Measurements from ENCODE around the gene C1orf94. TPM values are rescaled to one million over a fixed set of nuclear protein-coding genes. Genes with fewer than 3 reads are reported as not detected.

C1orf94 gene
- total RNA-seq, 1 donor from 2014 or later: not detected

DNA sequence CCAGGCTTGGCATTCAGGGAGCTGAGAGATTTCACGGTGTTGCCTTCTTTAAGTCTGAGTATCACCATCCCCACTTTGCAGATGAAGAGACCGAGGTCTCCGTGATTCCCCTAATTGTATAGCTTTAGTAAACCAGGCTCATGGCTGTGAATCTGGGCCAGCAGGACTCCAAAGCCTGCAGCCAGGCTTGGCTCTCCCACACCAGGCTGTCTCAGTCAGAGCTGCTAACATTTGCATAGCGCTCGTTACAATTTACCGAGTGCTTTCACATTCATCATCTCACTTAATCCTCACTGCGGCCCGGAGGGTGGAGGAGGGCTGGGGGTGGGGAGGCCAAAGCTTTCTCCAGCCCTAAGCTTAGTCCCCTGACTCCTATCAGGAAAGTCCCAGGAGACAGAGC is 11.7 kb downstream of the C1orf94 start:
- H3K27me3 Mint-ChIP-seq (ENCODE audit: unreplicated experiment): peaks cover 10% of the 10 kb centered on the region
- H3K4me1 Mint-ChIP-seq (ENCODE audit: low read depth, unreplicated experiment): no peaks in the 10 kb centered on the region
- no peak overlapping the region for H3K27ac Mint-ChIP-seq (ENCODE audit: unreplicated experiment)
- H3K9me3 Mint-ChIP-seq (ENCODE audit: unreplicated experiment): peaks cover 1% of the 10 kb centered on the region
- H3K4me3 Mint-ChIP-seq (ENCODE audit: unreplicated experiment): no peak overlapping the region
- TF ChIP-seq, protein P1, sequence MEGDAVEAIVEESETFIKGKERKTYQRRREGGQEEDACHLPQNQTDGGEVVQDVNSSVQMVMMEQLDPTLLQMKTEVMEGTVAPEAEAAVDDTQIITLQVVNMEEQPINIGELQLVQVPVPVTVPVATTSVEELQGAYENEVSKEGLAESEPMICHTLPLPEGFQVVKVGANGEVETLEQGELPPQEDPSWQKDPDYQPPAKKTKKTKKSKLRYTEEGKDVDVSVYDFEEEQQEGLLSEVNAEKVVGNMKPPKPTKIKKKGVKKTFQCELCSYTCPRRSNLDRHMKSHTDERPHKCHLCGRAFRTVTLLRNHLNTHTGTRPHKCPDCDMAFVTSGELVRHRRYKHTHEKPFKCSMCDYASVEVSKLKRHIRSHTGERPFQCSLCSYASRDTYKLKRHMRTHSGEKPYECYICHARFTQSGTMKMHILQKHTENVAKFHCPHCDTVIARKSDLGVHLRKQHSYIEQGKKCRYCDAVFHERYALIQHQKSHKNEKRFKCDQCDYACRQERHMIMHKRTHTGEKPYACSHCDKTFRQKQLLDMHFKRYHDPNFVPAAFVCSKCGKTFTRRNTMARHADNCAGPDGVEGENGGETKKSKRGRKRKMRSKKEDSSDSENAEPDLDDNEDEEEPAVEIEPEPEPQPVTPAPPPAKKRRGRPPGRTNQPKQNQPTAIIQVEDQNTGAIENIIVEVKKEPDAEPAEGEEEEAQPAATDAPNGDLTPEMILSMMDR (IDR thresholded peaks at IDR 0.05; ENCODE audit: partially characterized antibody, unreplicated experiment): no peak
- DNase-seq: no peak
- H3K36me3 Mint-ChIP-seq (ENCODE audit: unreplicated experiment): peaks cover 8% of the 10 kb centered on the region

DNA sequence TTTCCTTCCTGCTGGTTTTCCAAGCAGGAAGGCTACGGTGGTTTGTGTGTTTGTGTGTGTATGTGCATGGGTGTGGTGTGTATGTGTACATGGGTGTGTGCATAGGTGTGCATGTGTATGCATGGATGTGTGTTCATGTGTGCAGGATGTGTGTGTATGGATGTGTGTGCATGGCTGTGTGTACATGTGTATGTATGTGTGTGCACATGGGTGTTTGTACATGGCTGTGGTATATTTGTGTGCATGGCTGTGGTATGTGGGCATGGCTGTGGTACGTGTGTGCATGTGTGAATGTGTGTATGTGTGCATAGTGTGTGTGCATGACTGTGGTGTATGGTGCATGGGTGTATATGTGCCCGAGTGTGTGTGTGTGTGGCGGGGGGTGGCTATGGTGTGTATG is 12.3 kb downstream of the C1orf94 start:
- Mint-ChIP-seq H3K4me3 (ENCODE audit: unreplicated experiment) (no peak overlapping the region), H3K27ac (ENCODE audit: unreplicated experiment) (no peak overlapping the region), H3K27me3 (ENCODE audit: unreplicated experiment) (peaks cover 10% of the 10 kb centered on the region), H3K9me3 (ENCODE audit: unreplicated experiment) (peaks cover 1% of the 10 kb centered on the region), H3K36me3 (ENCODE audit: unreplicated experiment) (peaks cover 8% of the 10 kb centered on the region), H3K4me1 (ENCODE audit: low read depth, unreplicated experiment) (no peaks in the 10 kb centered on the region)
- DNase-seq: no peak
- TF ChIP-seq, protein P1 (IDR thresholded peaks at IDR 0.05; ENCODE audit: partially characterized antibody, unreplicated experiment): no peak

DNA sequence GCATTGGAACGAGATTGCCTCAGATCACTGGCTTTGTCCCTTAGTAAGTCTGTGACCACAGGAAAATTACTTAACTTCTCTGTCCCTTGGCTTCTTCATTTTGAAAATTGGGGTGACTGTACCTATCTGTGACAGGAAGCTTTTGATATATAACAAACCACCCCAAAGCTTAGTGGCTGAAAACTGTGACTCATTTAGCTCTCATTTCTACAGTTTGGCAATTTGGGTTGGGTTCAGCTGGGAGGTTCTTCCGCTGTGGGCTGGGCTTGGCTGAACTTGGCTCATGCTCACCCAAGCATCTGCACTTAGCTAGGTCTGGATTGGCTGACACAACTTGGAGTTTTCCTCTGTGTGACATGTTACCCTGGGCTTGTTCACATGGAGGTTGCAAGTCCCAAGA is 14.0 kb downstream of the C1orf94 start:
- no peak for DNase-seq
- no peak overlapping the region for H3K27ac Mint-ChIP-seq (ENCODE audit: unreplicated experiment)

DNA sequence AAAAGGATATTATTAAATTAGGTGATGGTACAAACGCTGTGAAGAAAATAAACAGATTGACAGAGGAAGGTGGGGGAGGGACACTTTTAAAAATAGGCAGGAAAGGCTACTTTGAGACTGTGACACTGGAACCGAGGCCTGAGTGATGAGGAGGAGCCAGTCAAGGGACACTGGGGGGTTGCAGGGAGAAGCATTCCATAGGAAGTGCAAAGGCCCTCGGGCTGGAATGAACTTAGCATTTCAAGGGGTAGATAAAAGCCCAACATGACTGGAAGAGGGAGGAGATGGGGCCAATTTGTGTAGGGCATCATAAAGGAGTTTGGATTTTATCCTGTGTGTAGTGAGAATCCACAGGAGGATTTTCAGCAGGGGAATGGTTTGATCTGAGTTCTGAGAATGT is 15.9 kb downstream of the C1orf94 start:
- H3K9me3 Mint-ChIP-seq (ENCODE audit: unreplicated experiment): no peaks in the 10 kb centered on the region
- no peak for DNase-seq
- H3K36me3 Mint-ChIP-seq (ENCODE audit: unreplicated experiment): no peaks in the 10 kb centered on the region
- no peak overlapping the region for H3K4me3 Mint-ChIP-seq (ENCODE audit: unreplicated experiment)
- no peak overlapping the region for H3K27ac Mint-ChIP-seq (ENCODE audit: unreplicated experiment)
- H3K4me1 Mint-ChIP-seq (ENCODE audit: low read depth, unreplicated experiment): no peaks in the 10 kb centered on the region
- H3K27me3 Mint-ChIP-seq (ENCODE audit: unreplicated experiment): peaks cover 12% of the 10 kb centered on the region
- TF ChIP-seq, protein P1 (IDR thresholded peaks at IDR 0.05; ENCODE audit: partially characterized antibody, unreplicated experiment): no peak

More for the DNA sequence above, 14.0 kb downstream of the C1orf94 start:
- Mint-ChIP-seq H3K36me3 (ENCODE audit: unreplicated experiment) (peaks cover 5% of the 10 kb centered on the region), H3K4me3 (ENCODE audit: unreplicated experiment) (no peak overlapping the region), H3K9me3 (ENCODE audit: unreplicated experiment) (no peaks in the 10 kb centered on the region), H3K4me1 (ENCODE audit: low read depth, unreplicated experiment) (no peaks in the 10 kb centered on the region), H3K27me3 (ENCODE audit: unreplicated experiment) (peaks cover 14% of the 10 kb centered on the region)
- TF ChIP-seq, protein P1 (IDR thresholded peaks at IDR 0.05; ENCODE audit: partially characterized antibody, unreplicated experiment): no peak

DNA sequence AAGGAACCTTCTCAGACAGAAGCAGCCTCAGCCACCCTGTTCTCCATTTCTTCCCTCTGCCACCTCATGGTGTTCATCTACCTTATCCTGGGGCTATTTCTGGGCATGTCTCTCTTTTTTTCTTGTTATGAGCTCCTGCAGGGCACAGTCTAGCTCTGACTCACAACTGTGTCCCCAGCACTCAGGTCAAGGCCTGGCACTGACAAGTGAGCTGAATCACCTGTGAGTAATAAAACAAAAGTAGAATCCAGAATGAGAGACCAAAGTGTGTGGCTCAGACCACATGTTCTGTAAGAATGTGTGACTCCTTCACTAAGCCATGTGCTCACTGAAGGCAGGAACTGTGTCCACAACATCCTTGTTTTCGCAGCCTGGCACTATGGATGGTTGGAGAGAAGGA is 23.2 kb downstream of the C1orf94 start:
- H3K36me3 Mint-ChIP-seq (ENCODE audit: unreplicated experiment): no peaks in the 10 kb centered on the region
- H3K4me3 Mint-ChIP-seq (ENCODE audit: unreplicated experiment): no peak overlapping the region
- no peak overlapping the region for H3K27ac Mint-ChIP-seq (ENCODE audit: unreplicated experiment)
- TF ChIP-seq, protein P1 (IDR thresholded peaks at IDR 0.05; ENCODE audit: partially characterized antibody, unreplicated experiment): no peak
- no peak for DNase-seq
- no peaks in the 10 kb centered on the region for H3K9me3 Mint-ChIP-seq (ENCODE audit: unreplicated experiment)
- no peaks in the 10 kb centered on the region for H3K4me1 Mint-ChIP-seq (ENCODE audit: low read depth, unreplicated experiment)
- H3K27me3 Mint-ChIP-seq (ENCODE audit: unreplicated experiment): peaks cover 3% of the 10 kb centered on the region

All from glutamatergic neuron (in vitro differentiated cells).